ENCODE data around the gene MRPS34. TPM values are rescaled to one million over a fixed set of nuclear protein-coding genes. Genes with fewer than 3 reads are reported as not detected.

Gene MRPS34
- polyA plus RNA-seq, 1 donor (not counting 4 experiments of a cell fraction or from before 2014, with no cell fraction given), result 74.3 TPM

DNA sequence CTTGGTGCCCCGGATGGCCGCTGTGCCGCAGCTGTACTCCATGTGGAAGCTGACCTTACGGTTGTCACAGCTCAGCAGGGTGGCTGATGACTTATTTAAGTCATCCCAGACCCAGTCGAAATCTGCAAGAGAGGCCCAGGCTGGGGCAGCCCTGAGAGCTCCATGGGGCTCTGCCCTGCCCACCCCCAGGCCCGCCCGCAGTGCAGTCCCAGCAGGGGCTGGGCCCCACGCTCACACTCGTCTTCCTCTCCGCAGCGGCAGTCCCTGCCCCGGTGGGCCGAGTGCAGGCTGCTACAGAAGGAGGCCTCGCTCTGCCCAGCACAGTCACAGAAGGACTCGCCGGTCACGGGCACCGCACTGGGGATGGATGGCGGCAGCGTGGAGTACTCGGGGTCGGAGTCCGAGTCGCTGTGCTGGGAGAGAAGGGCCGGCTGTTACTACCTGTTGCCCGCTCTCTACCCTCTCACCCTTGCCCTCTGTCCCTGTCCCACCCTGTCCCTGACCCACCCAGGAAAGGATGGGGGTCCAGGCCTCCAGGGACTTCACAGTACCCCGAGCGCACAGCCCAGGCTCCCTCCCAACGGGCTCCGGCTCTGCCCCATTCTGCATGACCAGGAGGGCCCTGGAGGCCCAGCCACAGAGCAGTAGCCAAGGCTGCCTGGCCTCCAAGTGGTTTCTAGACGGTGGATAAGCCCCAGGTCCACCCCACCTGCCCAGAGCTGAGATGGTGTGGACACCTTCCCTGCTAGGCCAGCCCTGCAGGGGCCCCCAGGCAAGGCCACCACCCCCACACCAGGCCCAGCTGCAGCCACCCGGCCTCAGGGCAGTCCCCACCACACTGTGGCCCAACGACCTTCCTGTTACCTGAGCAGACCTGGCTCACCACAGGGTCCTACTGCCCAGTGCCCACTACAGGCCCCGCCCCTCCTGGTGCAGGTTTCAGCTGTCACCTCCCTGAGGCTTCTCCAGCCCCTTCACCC, 5.6 kb upstream of the MRPS34 start:
- Histone ChIP-seq H3K9me1 (ENCODE audit: control insufficient read depth, extremely low read depth, insufficient read depth, low read length) (peaks cover 4% of the 10 kb centered on the region), H3K36me3 (ENCODE audit: control insufficient read depth in 2 of 2, extremely low read depth in 1 of 2, insufficient read depth in 2 of 2, low read length in 2 of 2) (peaks cover 3 to 16% of the 10 kb centered on the region in 2 experiments), H3K4me1 (ENCODE audit: control insufficient read depth, extremely low read depth, insufficient read depth, low read length) (peaks cover 19% of the 10 kb centered on the region), H3K27me3 (ENCODE audit: control insufficient read depth, extremely low read depth, insufficient read depth, low read length) (no peaks in the 10 kb centered on the region), H3K9ac (ENCODE audit: control insufficient read depth, extremely low read depth, insufficient read depth, low read length) (no peak overlapping the region), H3K9me3 (ENCODE audit: control insufficient read depth, low read depth, low read length) (no peaks in the 10 kb centered on the region), H3K79me2 (ENCODE audit: control insufficient read depth, insufficient read depth, low read length) (peaks cover 27% of the 10 kb centered on the region), H4K20me1 (ENCODE audit: control insufficient read depth, extremely low read depth, insufficient read depth, low read length) (peaks cover 2% of the 10 kb centered on the region), H3K4me3 (ENCODE audit: control insufficient read depth in 2 of 3, extremely low read depth in 1 of 3, insufficient read depth in 2 of 3, low read depth in 1 of 3, low read length in 3 of 3) (no peak overlapping the region), H2AFZ (ENCODE audit: control insufficient read depth, low read length) (no peak overlapping the region), H3K4me2 (ENCODE audit: control insufficient read depth, extremely low read depth, insufficient read depth, low read depth, low read length) (no peak overlapping the region), H3K27ac (ENCODE audit: control insufficient read depth, insufficient read depth, low read length) (no peak overlapping the region)
- DNase-seq (ENCODE audit: low read depth, low spot score) (no peak), FAIRE-seq (no peak)
- no peak for TF ChIP-seq EZH2 (IDR thresholded peaks at IDR 0.05; ENCODE audit: low read length)
- TF ChIP-seq, protein P1, sequence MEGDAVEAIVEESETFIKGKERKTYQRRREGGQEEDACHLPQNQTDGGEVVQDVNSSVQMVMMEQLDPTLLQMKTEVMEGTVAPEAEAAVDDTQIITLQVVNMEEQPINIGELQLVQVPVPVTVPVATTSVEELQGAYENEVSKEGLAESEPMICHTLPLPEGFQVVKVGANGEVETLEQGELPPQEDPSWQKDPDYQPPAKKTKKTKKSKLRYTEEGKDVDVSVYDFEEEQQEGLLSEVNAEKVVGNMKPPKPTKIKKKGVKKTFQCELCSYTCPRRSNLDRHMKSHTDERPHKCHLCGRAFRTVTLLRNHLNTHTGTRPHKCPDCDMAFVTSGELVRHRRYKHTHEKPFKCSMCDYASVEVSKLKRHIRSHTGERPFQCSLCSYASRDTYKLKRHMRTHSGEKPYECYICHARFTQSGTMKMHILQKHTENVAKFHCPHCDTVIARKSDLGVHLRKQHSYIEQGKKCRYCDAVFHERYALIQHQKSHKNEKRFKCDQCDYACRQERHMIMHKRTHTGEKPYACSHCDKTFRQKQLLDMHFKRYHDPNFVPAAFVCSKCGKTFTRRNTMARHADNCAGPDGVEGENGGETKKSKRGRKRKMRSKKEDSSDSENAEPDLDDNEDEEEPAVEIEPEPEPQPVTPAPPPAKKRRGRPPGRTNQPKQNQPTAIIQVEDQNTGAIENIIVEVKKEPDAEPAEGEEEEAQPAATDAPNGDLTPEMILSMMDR (optimal IDR thresholded peaks at IDR 0.05 in 1 of 3, IDR thresholded peaks at IDR 0.05 in 1 of 3, conservative IDR thresholded peaks at IDR 0.05 in 1 of 3; ENCODE audit: extremely low read depth in 1 of 3, insufficient read depth in 2 of 3, low read length in 3 of 3), result no peak
- dilution Hi-C loops (cut with MboI; ENCODE audit: extremely low pct_ligation_motif_present, low sequenced_read_pairs), result no loop called here

DNA sequence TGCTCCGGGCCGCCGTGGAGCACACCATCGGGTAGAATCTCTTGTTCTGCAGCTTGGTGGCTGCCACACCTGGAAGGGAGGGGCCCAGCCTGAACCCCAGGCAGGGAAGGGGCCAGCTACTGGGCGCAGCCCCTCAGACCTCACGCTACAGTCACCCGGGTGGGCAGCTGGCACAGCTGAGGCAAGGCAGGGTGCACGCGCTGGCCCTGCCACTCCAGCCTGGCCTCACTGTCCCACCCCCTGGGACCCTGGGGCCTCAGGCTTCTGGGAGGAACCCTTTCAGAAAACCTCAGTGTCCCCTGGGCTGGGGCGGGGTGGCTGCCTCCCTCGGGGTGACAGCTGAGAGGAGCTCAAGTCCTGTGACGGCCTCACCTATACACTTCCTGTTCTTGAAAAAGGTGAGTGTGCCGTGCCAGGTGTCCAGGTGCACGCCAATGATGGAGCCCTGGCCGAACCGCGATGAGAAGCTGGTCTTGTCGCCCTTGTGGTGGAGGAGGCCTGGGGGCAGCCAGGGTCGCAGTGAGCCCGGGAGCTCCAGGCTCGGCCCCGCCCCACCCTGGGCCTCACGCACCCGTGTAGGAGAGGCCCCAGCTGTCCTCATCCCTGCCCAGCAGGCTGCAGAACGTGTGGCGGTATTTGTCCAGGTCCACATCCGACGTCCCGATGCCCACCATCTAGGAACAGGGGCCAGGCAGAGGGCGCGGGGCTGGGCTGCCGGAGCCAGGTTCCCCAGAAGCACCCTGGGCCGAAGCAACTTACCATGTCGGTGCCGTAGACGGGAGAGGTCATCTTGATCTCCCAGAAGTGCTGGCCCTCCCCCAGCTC, 4.7 kb upstream of the MRPS34 start:
- no peak overlapping the region for H3K27ac ChIP-seq (ENCODE audit: control insufficient read depth, insufficient read depth, low read length)
- peaks cover 3 to 16% of the 10 kb centered on the region in 2 experiments for H3K36me3 ChIP-seq (ENCODE audit: control insufficient read depth in 2 of 2, extremely low read depth in 1 of 2, insufficient read depth in 2 of 2, low read length in 2 of 2)
- dilution Hi-C loops (cut with MboI; ENCODE audit: extremely low pct_ligation_motif_present, low sequenced_read_pairs), result no loop called here

More for the DNA sequence above, 4.7 kb upstream of the MRPS34 start:
- Histone ChIP-seq H3K9me3 (ENCODE audit: control insufficient read depth, low read depth, low read length) (no peaks in the 10 kb centered on the region), H3K79me2 (ENCODE audit: control insufficient read depth, insufficient read depth, low read length) (peaks cover 26% of the 10 kb centered on the region), H4K20me1 (ENCODE audit: control insufficient read depth, extremely low read depth, insufficient read depth, low read length) (peaks cover 2% of the 10 kb centered on the region), H3K4me1 (ENCODE audit: control insufficient read depth, extremely low read depth, insufficient read depth, low read length) (peaks cover 19% of the 10 kb centered on the region), H3K27me3 (ENCODE audit: control insufficient read depth, extremely low read depth, insufficient read depth, low read length) (no peaks in the 10 kb centered on the region), H2AFZ (ENCODE audit: control insufficient read depth, low read length) (no peak overlapping the region), H3K9me1 (ENCODE audit: control insufficient read depth, extremely low read depth, insufficient read depth, low read length) (peaks cover 4% of the 10 kb centered on the region), H3K4me3 (ENCODE audit: control insufficient read depth in 2 of 3, extremely low read depth in 1 of 3, insufficient read depth in 2 of 3, low read depth in 1 of 3, low read length in 3 of 3) (no peak overlapping the region), H3K4me2 (ENCODE audit: control insufficient read depth, extremely low read depth, insufficient read depth, low read depth, low read length) (no peak overlapping the region), H3K9ac (ENCODE audit: control insufficient read depth, extremely low read depth, insufficient read depth, low read length) (no peak overlapping the region)
- no peak for TF ChIP-seq EZH2 (IDR thresholded peaks at IDR 0.05; ENCODE audit: low read length)
- TF ChIP-seq, protein P1 (optimal IDR thresholded peaks at IDR 0.05 in 1 of 3, IDR thresholded peaks at IDR 0.05 in 1 of 3, conservative IDR thresholded peaks at IDR 0.05 in 1 of 3; ENCODE audit: extremely low read depth in 1 of 3, insufficient read depth in 2 of 3, low read length in 3 of 3), result no peak
- DNase-seq (ENCODE audit: low read depth, low spot score) (no peak), FAIRE-seq (no peak)

All from keratinocyte (primary cell).